Uterine smooth muscle cell (primary cell): Measurements from ENCODE around the gene FOXG1. TPM values are rescaled to one million over a fixed set of nuclear protein-coding genes. Genes with fewer than 3 reads are reported as not detected.

Source experiments
- total RNA-seq: library from RNA; depleted of rRNA; stranded (reverse); fragments of >200 nt; gene quantifications from 2 replicates; pipeline ENCODE4 v1.2.3, GENCODE V29; 2014

Gene FOXG1
- under 0.01 TPM in 1 of 2 replicates, not detected in the other for total RNA-seq

GRCh38 chr14:28766469-28766955, at the start of gene FOXG1:
Gene FOXG1, plus strand, starts transcription at chr14:28766787. Its CDS starts 493 bp downstream, at chr14:28767280.

